Measurements from ENCODE around the gene SPRY1. TPM values are rescaled to one million over a fixed set of nuclear protein-coding genes. Genes with fewer than 3 reads are reported as not detected.

SPRY1 gene
- total RNA-seq, 1 experiment from 2014 or later, result 4.8 TPM

GRCh38 chr4:123401271-123402120 lies 4.9 kb downstream of the SPRY1 start:
- TF ChIP-seq ELF1 (IDR thresholded peaks at IDR 0.05; ENCODE audit: borderline replicate concordance, low read depth) (no peak), EGR1 (IDR thresholded peaks at IDR 0.05; ENCODE audit: low read depth) (no peak), EZH2phosphoT487 (IDR thresholded peaks at IDR 0.05; ENCODE audit: borderline replicate concordance) (no peak), CEBPB (IDR thresholded peaks at IDR 0.05; ENCODE audit: low read depth) (no peak), CTCF (IDR thresholded peaks at IDR 0.05 in 2 of 3, conservative IDR thresholded peaks at IDR 0.05 in 1 of 3; ENCODE audit: borderline replicate concordance in 1 of 3, insufficient read depth in 1 of 3, low read depth in 2 of 3, low read length in 2 of 3) (no peak), ZBTB33 (IDR thresholded peaks at IDR 0.05; ENCODE audit: extremely low read depth, insufficient replicate concordance, low read length) (no peak), SIN3A (IDR thresholded peaks at IDR 0.05; ENCODE audit: low read depth) (no peak), POLR2A (IDR thresholded peaks at IDR 0.05; ENCODE audit: borderline replicate concordance, extremely low read depth, insufficient read depth, insufficient read length) (no peak)
- no peaks in the 10 kb centered on the region for H3K27me3 ChIP-seq (ENCODE audit: insufficient read depth, low read length)
- no peak overlapping the region for H3K4me2 ChIP-seq (ENCODE audit: low read length)
- H3K9ac ChIP-seq (ENCODE audit: low read length), result no peak overlapping the region
- no peak overlapping the region for H2AFZ ChIP-seq (ENCODE audit: low read depth, low read length, poor library complexity, severe bottlenecking)
- intact Hi-C loops (cut with micrococcal nuclease), result no loop called here
- ATAC-seq (no peak), DNase-seq (ENCODE audit: low read depth, low spot score) (no peak)
- RAD21 ChIA-PET (ENCODE audit: low non-redundant PET in 1 of 2, low total read pairs in 2 of 2, uncharacterized antibody in 2 of 2, unreplicated experiment in 2 of 2), result no interaction called here
- H3K9me2 ChIP-seq (ENCODE audit: insufficient read depth), result no peaks in the 10 kb centered on the region
- H3K4me1 ChIP-seq (ENCODE audit: control insufficient read depth in 1 of 2, insufficient read depth in 2 of 2, low read length in 2 of 2), result peaks cover 3 to 25% of the 10 kb centered on the region in 2 experiments; a peak in 3 of 4 replicates
- no TSS peak for BruUV-seq (replicated peaks)
- H3K9me3 ChIP-seq (ENCODE audit: control insufficient read depth in 1 of 2, insufficient read depth in 1 of 2, low read depth in 1 of 2, low read length in 2 of 2), result no peaks in the 10 kb centered on the region
- H4K20me1 ChIP-seq (ENCODE audit: insufficient read depth), result no peaks in the 10 kb centered on the region
- POLR2A ChIA-PET, result no interaction called here
- peaks cover 5% of the 10 kb centered on the region in 2 experiments; a peak in 2 of 4 replicates for H3K36me3 ChIP-seq (ENCODE audit: control insufficient read depth in 1 of 2, insufficient read depth in 2 of 2, low read length in 2 of 2)
- no peak overlapping the region for H3K4me3 ChIP-seq (replicated peaks in 1 of 2; ENCODE audit: low read depth in 1 of 2, low read length in 2 of 2)
- CTCF ChIA-PET, result no interaction called here
- no peak overlapping the region for H3K27ac ChIP-seq (ENCODE audit: low read depth, low read length)
- peaks cover 3% of the 10 kb centered on the region; the same call in 1 of the 2 replicates for H3K79me2 ChIP-seq (ENCODE audit: insufficient read depth, low read length)
